ENCODE measurements around the gene MAB21L2.
"Not testable (repeated sequence)": the region's sequence is repeated elsewhere in the genome, so short reads cannot be mapped to it uniquely, and the experiment has no call there.

Gene MAB21L2

GRCh38 chr4:150582146-150582872, at the start of gene MAB21L2:
Gene MAB21L2, plus strand, starts transcription at chr4:150582151. Its CDS starts 879 bp downstream, at chr4:150583030.
- no peak for FAIRE-seq

DNA sequence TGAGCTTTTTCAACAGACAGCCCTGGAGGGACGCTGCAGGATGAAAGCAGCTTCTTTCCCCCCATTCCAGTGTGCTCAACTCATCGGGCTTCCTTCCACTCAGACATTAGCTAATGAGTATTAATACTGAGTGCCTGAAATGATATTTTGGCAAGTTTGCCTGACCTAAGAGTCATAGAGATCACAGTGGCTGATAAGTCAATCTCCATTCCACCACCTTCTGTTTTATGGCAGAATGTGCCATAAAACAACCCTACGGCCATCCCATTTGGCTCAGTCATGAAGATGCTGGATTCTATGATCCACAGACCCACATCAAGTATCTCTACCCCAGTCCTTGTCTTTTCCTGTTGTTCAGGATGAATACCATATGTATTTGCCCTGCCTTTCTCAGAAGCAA, 48.3 kb upstream of the MAB21L2 start:
- no peak for FAIRE-seq

GRCh38 chr4:150534818-150535217, 47.1 kb upstream of the MAB21L2 start:
- peak; percentile 28 for FAIRE-seq

DNA sequence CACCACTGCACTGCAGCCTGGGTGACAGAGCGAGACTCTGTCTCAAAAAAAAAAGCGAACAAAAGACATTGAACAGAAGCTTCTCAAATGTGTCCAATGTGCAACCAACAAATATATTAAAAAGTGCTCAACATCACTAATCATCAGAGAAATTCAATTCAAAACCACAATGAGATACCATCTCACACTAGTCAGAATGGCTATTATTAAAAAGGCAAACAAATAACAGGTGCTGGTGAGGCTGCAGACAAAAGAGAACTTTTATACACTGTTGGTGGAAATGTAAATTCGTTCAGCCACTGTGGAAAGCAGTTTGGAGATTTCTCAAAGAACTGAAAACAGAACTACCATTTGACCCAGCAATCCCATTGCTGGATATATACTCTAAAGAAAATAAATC, 44.0 kb upstream of the MAB21L2 start:
- FAIRE-seq: not testable (repeated sequence)

- no peak for FAIRE-seq
Measured at GRCh38 chr4:150540536-150540935, 41.4 kb upstream of the MAB21L2 start.

DNA sequence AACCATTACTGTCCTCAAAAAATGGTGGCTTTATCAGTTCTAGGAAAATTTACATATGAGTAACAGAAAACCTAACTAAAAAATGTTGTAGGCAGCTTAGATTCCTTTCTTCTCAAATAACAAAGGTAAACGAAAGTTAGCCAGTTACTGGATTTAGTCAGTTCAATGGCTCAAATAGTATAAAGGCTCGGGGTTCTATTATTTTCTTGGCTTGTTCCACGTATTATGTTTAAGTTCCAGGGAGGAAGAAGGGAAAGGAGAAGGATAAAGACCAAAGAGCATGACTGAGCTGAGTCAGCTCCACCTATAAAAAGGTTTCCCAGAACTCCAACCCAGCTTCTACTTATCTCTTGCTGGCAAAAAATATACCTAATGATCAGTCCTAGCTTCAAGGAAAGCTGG, 41.0 kb upstream of the MAB21L2 start:
- FAIRE-seq: no peak

DNA sequence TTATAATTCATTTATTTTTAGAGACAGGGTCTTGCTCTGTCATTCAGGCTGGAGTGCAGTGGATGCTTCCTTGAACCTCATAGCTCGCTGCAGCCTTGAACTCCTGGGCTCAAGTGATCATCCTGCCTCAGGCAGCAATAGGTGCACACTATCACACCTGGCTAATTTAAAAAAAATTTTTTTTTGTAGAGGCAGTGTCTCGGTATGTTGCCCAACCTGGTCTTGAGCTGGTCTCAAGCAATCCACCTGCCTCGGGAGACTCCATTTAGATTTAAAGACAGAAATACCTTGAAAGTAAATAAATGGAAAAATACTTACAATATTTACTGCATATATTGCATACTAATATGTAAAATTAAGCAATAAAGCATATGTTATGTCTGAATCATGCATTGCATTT, 40.3 kb upstream of the MAB21L2 start:
- no peak for FAIRE-seq

GRCh38 chr4:150543042-150543441, 38.9 kb upstream of the MAB21L2 start:
- FAIRE-seq: no peak

DNA sequence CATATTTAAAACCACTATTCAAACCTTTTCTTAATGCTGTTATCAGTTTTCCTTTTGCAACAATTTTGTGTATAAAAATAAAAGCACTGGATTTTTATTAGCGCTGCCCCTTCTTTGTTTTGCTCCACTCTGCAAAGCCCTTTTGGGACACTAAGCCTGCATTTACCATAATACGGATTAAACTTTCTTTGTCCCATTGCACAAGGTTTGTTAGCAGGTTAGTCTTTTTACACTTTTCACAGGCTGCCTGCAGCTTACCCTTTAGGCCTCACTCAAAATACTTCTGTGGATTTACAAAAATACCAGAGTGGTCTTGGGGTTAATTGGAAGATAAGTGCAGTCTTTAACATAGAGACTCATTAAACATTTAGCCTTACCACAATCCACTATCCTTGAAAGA, 35.7 kb upstream of the MAB21L2 start:
- FAIRE-seq: no peak

DNA sequence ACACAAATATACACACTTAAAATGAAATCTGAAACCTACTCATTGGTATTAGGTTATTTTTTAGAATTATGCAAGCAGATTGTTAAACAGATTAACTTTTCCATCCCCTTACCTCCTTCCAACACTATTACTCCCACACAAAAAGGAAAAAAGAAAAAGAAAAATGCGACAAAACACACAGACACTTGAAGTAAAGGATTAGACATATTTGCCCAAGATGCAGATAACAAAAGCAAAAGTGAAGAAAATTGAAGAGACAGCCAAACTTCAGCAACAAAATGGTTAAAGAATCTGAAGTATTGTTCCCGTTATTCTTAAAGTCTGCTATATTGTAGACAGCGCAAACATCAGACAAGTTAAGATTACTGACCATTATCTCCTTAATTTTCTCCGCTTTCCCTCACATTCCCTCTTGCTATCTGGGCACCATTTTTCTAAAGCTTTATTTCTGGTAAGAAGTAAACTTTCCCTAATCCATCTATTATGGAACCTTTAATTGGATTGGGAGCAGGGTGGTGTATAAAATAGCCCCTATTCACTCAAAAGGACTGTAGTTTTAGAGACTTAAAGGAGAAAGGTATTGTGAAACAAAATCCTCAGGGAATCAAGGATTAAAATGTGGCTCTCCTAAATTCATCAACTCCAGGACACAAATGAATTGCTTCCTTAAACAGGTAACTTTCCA, 34.7 kb upstream of the MAB21L2 start:
- no peak for FAIRE-seq

- not testable (repeated sequence) for FAIRE-seq
Measured at GRCh38 chr4:150557811-150558210, 24.1 kb upstream of the MAB21L2 start.

DNA sequence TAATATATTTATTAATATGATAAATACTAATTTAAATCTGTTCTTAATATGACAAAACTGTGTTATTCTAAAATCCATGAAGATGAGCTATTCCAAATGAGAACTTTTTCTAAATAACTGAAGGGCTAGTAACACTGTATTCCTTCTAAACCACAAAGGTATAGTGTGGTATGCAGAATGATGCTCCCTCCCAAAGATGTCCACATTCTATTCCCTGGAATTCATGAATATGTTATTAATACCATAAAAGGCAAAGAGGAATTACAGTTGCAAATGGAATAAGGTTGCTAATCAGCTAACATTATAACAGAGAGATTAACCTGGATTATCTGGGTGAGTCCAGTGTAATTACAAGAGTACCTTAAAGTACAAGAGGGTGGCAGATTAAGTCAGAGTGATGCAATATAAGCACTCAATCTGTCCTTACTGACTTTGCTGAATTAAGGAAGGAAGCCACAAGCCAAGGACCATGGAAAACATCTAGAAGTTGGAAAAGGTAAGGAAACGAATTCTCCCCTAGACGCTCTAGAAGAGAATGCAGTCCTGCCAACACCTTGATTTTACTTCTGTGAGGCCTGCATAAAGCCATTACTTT, 20.7 kb upstream of the MAB21L2 start:
- no peak for FAIRE-seq

GRCh38 chr4:150562250-150562649, 19.7 kb upstream of the MAB21L2 start:
- FAIRE-seq: no peak

DNA sequence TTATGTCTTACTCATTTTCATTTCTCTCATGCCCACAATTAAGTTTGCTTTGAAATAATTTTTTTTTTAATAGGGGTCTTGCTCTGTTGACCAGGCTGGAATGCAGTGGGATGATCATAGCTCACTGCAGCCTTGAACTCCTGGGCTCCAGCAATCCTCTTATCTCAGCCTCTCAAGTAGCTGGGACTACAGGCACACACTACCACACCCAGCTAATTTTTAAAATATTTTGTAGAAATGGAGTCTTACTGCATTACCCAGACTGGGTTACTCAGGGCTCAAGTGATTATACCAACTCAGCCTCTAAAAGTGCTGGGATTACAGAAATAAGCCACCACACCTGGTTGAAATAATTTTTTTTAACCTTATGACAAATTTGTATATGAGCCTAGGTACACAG, 19.2 kb upstream of the MAB21L2 start:
- FAIRE-seq: no peak

GRCh38 chr4:150564967-150565366, 17.0 kb upstream of the MAB21L2 start:
- FAIRE-seq: not testable (repeated sequence)

DNA sequence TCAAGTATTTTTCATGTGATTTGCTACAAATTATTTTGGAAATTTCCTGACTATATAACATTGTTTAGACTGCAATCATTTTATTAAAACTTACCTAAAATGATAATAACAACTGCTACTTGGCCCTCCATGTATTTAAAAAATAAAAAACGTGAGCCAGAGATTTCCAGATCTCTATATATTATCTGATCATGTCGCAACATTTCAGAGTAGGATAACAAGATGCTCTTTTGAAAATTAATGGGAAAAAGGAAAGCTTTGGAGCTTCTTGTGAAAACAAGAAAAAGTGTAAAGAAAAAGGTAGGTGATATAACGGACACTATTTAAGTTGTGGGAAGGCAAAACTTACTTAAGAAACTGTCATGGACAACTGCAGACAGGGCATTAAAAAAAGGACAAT, 14.9 kb upstream of the MAB21L2 start:
- FAIRE-seq: no peak

- no peak for FAIRE-seq
Measured at GRCh38 chr4:150569384-150569987, 12.5 kb upstream of the MAB21L2 start.

DNA sequence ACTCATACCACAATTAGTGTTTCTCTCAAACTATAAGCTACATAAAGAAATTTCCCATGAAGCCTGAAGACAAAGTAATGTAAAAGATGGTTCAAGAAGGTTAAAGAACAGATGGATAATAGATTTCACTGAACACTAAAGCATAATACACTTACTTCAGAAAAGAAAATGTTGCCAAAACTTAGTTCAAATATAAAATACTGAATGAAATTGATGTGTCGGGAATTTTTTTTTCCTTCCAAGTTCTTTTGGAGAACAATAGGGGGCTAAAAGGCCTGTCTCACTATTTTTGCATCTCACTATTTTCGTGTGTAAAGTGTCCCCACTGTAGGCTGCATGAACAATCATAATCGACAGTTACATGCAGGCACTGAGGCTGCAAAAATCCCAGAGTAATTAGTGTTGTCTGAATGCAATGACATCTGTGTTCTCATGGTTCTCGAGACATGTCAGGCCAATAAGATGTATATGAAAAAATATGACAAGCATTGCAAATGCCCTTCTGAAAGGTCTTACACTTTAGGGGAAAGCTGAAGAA, 11.9 kb upstream of the MAB21L2 start:
- FAIRE-seq: no peak

DNA sequence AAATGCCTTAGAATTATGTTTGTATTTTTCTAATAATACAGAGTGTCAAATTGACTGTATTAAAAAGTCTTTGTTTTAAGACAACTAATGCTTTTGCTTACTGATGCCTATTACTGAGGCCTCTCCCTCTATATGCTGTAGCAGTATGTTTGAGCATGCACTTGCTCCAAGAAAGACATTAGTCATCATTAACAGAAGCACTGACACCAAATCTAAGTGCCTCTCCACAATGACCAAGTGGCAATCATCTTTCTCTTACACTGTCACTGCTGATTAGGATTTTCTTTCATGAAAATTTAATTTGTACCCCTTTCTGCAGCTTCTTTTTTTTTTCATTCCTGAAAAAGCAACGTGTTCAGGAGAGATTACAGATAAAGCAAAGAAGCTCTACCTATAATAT, 11.1 kb upstream of the MAB21L2 start:
- no peak for FAIRE-seq

- FAIRE-seq: no peak
Measured at GRCh38 chr4:150572704-150573504, 9.0 kb upstream of the MAB21L2 start.

DNA sequence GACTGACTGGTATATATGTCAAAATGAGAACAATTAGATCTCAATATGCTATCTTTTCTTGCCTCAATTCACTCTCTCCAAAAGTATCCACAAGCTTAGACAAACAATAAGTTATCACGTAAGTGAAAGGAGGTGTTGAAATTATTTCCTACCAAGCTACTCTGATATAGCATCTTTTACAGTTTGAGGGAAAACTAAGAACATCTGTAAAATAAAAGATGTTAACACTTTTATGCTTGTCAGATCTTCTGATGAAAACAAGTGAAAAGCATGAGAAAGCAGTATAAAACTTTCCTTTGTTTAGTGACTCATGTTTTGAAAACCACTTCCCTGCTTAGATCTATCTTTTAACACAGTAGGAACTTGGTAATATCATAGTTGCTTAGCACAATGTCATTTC, 8.4 kb upstream of the MAB21L2 start:
- no peak for FAIRE-seq

DNA sequence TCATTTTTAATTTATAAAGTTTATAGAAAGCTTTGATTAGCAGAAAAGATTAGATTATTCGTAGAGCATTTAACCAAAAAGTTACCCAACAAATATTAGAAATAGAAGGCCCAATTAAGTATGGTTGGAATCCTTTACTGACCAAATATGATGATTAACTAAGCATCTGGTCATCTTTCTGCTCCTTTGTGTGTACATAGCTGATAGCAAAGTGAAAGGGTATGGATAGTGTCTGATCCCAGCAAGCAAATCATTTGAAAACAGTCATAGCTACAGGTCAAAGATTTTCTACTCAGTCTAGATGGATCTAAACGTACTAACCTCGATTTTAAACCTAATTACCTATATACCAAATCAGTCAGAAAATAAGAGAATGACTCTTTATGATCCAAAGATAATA, 7.3 kb upstream of the MAB21L2 start:
- no peak for FAIRE-seq

DNA sequence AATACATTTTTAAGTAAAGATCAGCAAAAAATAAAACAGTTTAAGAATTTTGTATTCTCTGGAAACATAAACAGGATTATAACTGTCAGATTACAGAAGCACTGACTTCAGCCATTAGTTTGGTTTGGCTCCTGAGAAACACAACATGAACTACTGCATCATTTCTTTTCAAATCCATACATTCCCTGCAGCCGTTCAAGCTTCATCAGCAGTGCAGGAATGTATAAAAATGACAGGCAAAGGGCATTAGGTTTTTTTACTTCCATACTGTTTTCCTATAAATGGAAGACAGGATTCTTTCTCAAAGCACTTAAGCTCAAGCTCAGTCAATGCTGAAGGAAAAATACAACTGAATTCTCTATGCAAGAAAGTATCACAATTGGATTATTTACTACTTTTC, 4.2 kb upstream of the MAB21L2 start:
- FAIRE-seq: no peak

Data from colon (tissue), 2 donors.